Smooth muscle cell (in vitro differentiated cells): ENCODE data around the gene RBCK1. TPM values are rescaled to one million over a fixed set of nuclear protein-coding genes. Genes with fewer than 3 reads are reported as not detected.

Source experiments
- DNase-seq: peaks from one replicate; lab custom pipeline; 2025; ENCODE audit not compliant: unreplicated experiment; lab: John Stamatoyannopoulos, UW
- H2AFZ ChIP-seq: fragments of 200-600 bp; sonication (generic); 2 replicates; pipeline ENCODE4 v1.6.0; 2016; ENCODE audit warnings: antibody characterized with exemption, low read depth, mild to moderate bottlenecking
- H3F3A ChIP-seq: fragments of 200-600 bp; sonication (generic); 2 replicates; pipeline ENCODE4 v1.6.0; 2017; ENCODE audit warnings: antibody characterized with exemption, low read depth
- H3K27ac ChIP-seq: fragments of 200-600 bp; sonication (generic); 2 replicates; pipeline ENCODE4 v1.5.1; 2016; ENCODE audit warnings: low read depth, mild to moderate bottlenecking
- H3K27me3 ChIP-seq: fragments of 200-600 bp; sonication (generic); 2 replicates; pipeline ENCODE4 v1.6.1; 2016; ENCODE audit warnings: low read depth, mild to moderate bottlenecking
- H3K36me3 ChIP-seq: fragments of 200-600 bp; sonication (generic); 2 replicates; pipeline ENCODE4 v1.5.1; 2016; ENCODE audit warnings: low read depth
- H3K4me1 ChIP-seq: fragments of 200-600 bp; sonication (generic); 2 replicates; pipeline ENCODE4 v1.5.1; 2016; ENCODE audit warnings: low read depth
- H3K4me2 ChIP-seq: fragments of 200-600 bp; sonication (generic); 2 replicates; pipeline ENCODE4 v1.6.0; 2016; ENCODE audit warnings: mild to moderate bottlenecking
- H3K4me3 ChIP-seq: fragments of 200-600 bp; sonication (generic); 2 replicates; pipeline ENCODE4 v1.5.1; 2016; ENCODE audit warnings: mild to moderate bottlenecking
- H3K79me2 ChIP-seq: fragments of 200-600 bp; sonication (generic); 2 replicates; pipeline ENCODE4 v1.6.0; 2016; ENCODE audit warnings: low read depth, mild to moderate bottlenecking
- H3K9ac ChIP-seq: fragments of 200-600 bp; sonication (generic); 2 replicates; pipeline ENCODE4 v1.6.0; 2016; ENCODE audit warnings: low read depth
- H3K9me3 ChIP-seq: fragments of 200-600 bp; sonication (generic); replicated peaks from 2 replicates; pipeline ENCODE4 v1.5.1; 2016; ENCODE audit warnings: low read depth
- H4K20me1 ChIP-seq: fragments of 200-600 bp; sonication (generic); 2 replicates; pipeline ENCODE4 v1.6.0; 2016; ENCODE audit warnings: low read depth
- CTCF ChIP-seq: fragments of 200-600 bp; sonication (generic); IDR thresholded peaks from 2 replicates; pipeline ENCODE4 v1.5.1; 2017; ENCODE audit warnings: borderline replicate concordance, mild to moderate bottlenecking, antibody characterized with exemption; ENCODE audit not compliant: insufficient read depth, poor library complexity, severe bottlenecking
- WGBS: methylation state at CpG from one replicate; pipeline ENCODE4 v1.1.7; 2016; ENCODE audit warnings: low lambda C conversion rate; 5-methylcytosine and 5-hydroxymethylcytosine counted together
- polyA plus RNA-seq: library from polyadenylated mRNA; unstranded; fragments of >200 nt; fragmentation: Nextera tagmentation; extraction: Ambion mirVana; gene quantifications from 2 replicates; pipeline ENCODE4 v1.2.1, GENCODE V29; 2016
- total RNA-seq: library from RNA; depleted of rRNA; stranded (reverse); fragments of >200 nt; gene quantifications from 2 replicates; pipeline ENCODE4 v1.2.3, GENCODE V29; 2014

Gene RBCK1
- total and polyA plus RNA-seq, 2 experiments from 2014 or later: 43.0 to 53.9 TPM

- Histone ChIP-seq H3K9ac (no peak overlapping the region), H3K4me1 (peaks cover 4% of the 10 kb centered on the region), H3K4me2 (no peak overlapping the region), H3K9me3 (no peaks in the 10 kb centered on the region), H3K79me2 (no peaks in the 10 kb centered on the region), H3K27me3 (no peaks in the 10 kb centered on the region), H4K20me1 (no peaks in the 10 kb centered on the region), H3F3A (peaks cover 4% of the 10 kb centered on the region), H3K4me3 (no peak overlapping the region), H3K36me3 (no peaks in the 10 kb centered on the region), H2AFZ (no peak overlapping the region), H3K27ac (no peak overlapping the region)
- DNase-seq: no peak
- TF ChIP-seq CTCF: no peak
- WGBS: 81% methylated on average over 13 of the region's 13 CpGs
These were observed 45.5 kb upstream of the RBCK1 start for GRCh38 chr20:362271-363254.

- no peak overlapping the region for H3K4me2 ChIP-seq
- TF ChIP-seq CTCF: no peak
- no peak overlapping the region for H2AFZ ChIP-seq
- H3K9me3 ChIP-seq: no peaks in the 10 kb centered on the region
- H3K27ac ChIP-seq: no peak overlapping the region
- H4K20me1 ChIP-seq: no peaks in the 10 kb centered on the region
- 74% methylated on average over 13 of the region's 13 CpGs for WGBS
- no peaks in the 10 kb centered on the region for H3K79me2 ChIP-seq
- no peak overlapping the region for H3K4me3 ChIP-seq
- no peaks in the 10 kb centered on the region for H3K27me3 ChIP-seq
- peaks cover 4% of the 10 kb centered on the region for H3F3A ChIP-seq
- no peaks in the 10 kb centered on the region for H3K36me3 ChIP-seq
- H3K4me1 ChIP-seq: peaks cover 4% of the 10 kb centered on the region
- H3K9ac ChIP-seq: no peak overlapping the region
- no peak for DNase-seq
These were observed 44.6 kb upstream of the RBCK1 start for GRCh38 chr20:363319-364078.

- TF ChIP-seq CTCF: no peak
- H3F3A ChIP-seq: no peaks in the 10 kb centered on the region
- no peaks in the 10 kb centered on the region for H3K36me3 ChIP-seq
- DNase-seq: no peak
- H3K9ac ChIP-seq: no peak overlapping the region
- no peaks in the 10 kb centered on the region for H3K79me2 ChIP-seq
- H4K20me1 ChIP-seq: no peaks in the 10 kb centered on the region
- 89% methylated on average over 9 of the region's 9 CpGs for WGBS
- H3K9me3 ChIP-seq: no peaks in the 10 kb centered on the region
- H3K27ac ChIP-seq: no peak overlapping the region
- H3K4me1 ChIP-seq: peaks cover 4% of the 10 kb centered on the region
- H3K4me2 ChIP-seq: no peak overlapping the region
- H3K27me3 ChIP-seq: no peaks in the 10 kb centered on the region
- no peak overlapping the region for H2AFZ ChIP-seq
- H3K4me3 ChIP-seq: no peak overlapping the region
These were observed 42.9 kb upstream of the RBCK1 start for GRCh38 chr20:364905-365794.
